HG03045 (cell line): ENCODE data around the gene NLRP6.
"Not testable (repeated sequence)": the region's sequence is repeated elsewhere in the genome, so short reads cannot be mapped to it uniquely, and the experiment has no call there.

Source experiments
- ATAC-seq: cut with Tn5 transposase; IDR thresholded peaks from one replicate; pipeline ENCODE4 v1.9.1; 2021; ENCODE audit warnings: mild to moderate bottlenecking, moderate library complexity; ENCODE audit not compliant: unreplicated experiment

Gene NLRP6

GRCh38 chr11:281486-282161 is 3.4 kb downstream of the NLRP6 start:
- no peak for ATAC-seq

- no peak for ATAC-seq
Observed at GRCh38 chr11:282171-282570, 4.0 kb downstream of the NLRP6 start.

- no peak for ATAC-seq
Observed at GRCh38 chr11:282630-283360, 4.6 kb downstream of the NLRP6 start.

GRCh38 chr11:283405-284104 is 5.3 kb downstream of the NLRP6 start:
- no peak for ATAC-seq

- ATAC-seq: no peak
Observed at GRCh38 chr11:284105-285020, 6.2 kb downstream of the NLRP6 start.

GRCh38 chr11:285021-285893 is 7.0 kb downstream of the NLRP6 start:
- ATAC-seq: no peak

GRCh38 chr11:285894-286220 is 7.7 kb downstream of the NLRP6 start:
- no peak for ATAC-seq

- not testable (repeated sequence) for ATAC-seq
Observed at GRCh38 chr11:286977-287820, 9.0 kb downstream of the NLRP6 start.

GRCh38 chr11:287821-288477 is 9.7 kb downstream of the NLRP6 start:
- no peak for ATAC-seq

- peak; percentile 74 for ATAC-seq
Observed at GRCh38 chr11:288478-289397, 10.5 kb downstream of the NLRP6 start, which contains the start of gene PGGHG. Gene PGGHG, plus strand, starts transcription at chr11:289126. Its CDS starts 691 bp downstream, at chr11:289817.

- no peak for ATAC-seq
Observed at GRCh38 chr11:289398-289711, 11.1 kb downstream of the NLRP6 start.

- ATAC-seq: no peak
Observed at GRCh38 chr11:289712-290620, 11.8 kb downstream of the NLRP6 start.

GRCh38 chr11:290621-291231 is 12.5 kb downstream of the NLRP6 start:
- no peak for ATAC-seq

- ATAC-seq: no peak
Observed at GRCh38 chr11:291281-292210, 13.3 kb downstream of the NLRP6 start.
